Measurements from ENCODE around the gene BCL2L14.

Gene BCL2L14, protein sequence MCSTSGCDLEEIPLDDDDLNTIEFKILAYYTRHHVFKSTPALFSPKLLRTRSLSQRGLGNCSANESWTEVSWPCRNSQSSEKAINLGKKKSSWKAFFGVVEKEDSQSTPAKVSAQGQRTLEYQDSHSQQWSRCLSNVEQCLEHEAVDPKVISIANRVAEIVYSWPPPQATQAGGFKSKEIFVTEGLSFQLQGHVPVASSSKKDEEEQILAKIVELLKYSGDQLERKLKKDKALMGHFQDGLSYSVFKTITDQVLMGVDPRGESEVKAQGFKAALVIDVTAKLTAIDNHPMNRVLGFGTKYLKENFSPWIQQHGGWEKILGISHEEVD

DNA sequence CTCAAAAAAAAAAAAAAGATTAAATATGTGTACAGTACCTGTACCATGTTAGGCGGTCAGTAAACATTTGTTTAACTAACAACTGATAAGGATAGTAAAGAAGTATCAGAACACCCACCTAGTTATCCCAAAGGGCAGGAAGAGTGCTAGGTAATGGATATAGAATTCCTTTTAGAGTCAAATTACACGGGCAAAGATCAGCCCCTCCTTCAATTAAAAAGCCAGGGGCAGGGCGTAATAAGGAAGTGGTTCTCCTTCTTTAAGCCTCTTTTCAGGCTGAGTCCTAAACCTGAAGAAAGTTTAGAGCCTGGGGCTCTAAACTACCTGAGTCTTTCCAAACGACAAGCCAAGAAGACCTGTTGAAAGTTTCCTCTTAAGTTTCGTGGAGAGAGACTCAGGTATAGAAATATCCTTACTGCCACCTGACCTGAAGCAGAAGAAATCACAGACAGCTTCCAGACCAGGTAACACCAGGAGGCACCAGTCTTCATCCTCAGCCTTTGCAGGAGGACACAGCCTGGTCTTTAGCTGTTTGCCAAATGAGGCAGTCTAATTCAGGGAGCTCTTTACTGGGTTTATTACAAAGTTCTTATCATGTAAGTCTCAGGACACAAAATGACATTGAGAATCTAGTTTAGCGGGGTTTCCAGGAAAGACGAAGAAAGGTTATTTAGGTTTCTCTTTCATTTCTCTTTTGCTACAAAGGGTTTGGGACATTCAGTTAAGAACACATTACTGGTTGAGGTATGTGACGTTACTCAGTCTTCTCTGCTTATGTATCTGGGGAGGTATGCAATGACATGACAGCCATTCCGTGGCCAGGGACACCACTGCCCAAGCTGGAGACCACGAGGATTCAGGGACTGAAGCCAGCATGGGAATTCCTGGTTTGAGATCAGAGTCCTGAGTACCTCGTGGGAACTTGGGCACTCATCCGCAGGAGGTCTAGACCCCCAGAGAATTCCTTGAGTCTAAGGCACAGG, at the start of gene BCL2L14:
Gene BCL2L14, plus strand, starts transcription at position 266 of the 983 bp plus-strand sequence. CDS start 8,367 bp downstream, outside the sequence.
- H3K27ac ChIP-seq, result peak within 1 kb of the TSS; percentile 84
- TF ChIP-seq, protein P1, sequence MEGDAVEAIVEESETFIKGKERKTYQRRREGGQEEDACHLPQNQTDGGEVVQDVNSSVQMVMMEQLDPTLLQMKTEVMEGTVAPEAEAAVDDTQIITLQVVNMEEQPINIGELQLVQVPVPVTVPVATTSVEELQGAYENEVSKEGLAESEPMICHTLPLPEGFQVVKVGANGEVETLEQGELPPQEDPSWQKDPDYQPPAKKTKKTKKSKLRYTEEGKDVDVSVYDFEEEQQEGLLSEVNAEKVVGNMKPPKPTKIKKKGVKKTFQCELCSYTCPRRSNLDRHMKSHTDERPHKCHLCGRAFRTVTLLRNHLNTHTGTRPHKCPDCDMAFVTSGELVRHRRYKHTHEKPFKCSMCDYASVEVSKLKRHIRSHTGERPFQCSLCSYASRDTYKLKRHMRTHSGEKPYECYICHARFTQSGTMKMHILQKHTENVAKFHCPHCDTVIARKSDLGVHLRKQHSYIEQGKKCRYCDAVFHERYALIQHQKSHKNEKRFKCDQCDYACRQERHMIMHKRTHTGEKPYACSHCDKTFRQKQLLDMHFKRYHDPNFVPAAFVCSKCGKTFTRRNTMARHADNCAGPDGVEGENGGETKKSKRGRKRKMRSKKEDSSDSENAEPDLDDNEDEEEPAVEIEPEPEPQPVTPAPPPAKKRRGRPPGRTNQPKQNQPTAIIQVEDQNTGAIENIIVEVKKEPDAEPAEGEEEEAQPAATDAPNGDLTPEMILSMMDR (IDR thresholded peaks at IDR 0.05), result peak; percentile 66
- no peak for TF ChIP-seq ZFX (IDR thresholded peaks at IDR 0.05; ENCODE audit: borderline replicate concordance)

DNA sequence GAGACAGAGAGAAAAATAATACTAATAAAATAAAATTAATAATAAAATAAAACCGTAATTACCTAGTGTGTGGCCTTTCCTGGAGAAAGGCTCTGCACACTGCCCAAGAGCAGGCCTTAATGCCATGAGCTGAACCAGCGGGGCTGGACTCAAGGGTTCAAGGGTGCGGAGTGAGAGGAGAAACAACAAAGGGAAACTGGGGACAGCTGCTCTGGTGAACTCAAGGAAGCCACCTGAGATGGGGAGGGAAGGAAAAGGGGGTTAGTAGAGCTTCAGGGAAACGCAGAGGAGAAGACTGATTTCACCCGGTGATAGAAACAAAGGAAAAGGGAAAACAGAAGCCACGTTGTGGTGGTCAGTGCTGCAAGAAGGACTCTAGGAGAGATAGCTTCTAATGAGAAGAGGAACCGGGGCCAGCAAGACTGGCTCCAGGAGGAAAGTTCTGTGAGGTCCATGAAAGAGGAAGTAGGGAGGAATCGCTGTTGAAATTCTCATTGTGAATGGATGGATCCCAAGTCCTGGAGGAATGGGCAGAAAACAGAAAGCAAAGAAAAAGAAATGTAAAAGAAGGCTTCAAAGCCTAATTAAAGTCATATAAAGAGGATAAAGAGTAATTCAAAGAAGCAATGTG, 48.3 kb upstream of the BCL2L14 start:
- TF ChIP-seq, protein P1 (IDR thresholded peaks at IDR 0.05), result no peak
- TF ChIP-seq ZFX (IDR thresholded peaks at IDR 0.05; ENCODE audit: borderline replicate concordance), result no peak
- H3K27ac ChIP-seq, result no peak overlapping the region

DNA sequence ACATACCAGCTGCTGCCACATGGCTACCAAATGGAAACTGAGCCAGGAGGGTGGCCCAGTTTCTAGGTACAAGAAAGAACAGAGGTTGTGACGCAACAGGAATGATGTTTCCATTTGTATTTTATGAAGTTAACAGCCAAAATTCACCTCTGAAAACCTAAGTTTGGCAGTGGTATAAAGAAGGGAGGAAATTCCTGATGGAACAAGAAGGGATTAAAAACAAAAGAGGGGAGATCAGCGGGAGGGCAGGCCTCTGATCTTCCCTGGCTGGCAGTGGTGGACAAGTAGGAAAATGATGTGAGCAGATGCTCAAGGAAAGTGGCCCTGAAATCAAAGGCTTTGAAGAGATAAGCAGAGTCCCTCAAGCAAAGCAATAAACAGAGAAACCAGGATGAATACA, 47.3 kb upstream of the BCL2L14 start:
- TF ChIP-seq ZFX (IDR thresholded peaks at IDR 0.05; ENCODE audit: borderline replicate concordance), result no peak
- TF ChIP-seq, protein P1 (IDR thresholded peaks at IDR 0.05), result no peak
- H3K27ac ChIP-seq, result no peak overlapping the region

DNA sequence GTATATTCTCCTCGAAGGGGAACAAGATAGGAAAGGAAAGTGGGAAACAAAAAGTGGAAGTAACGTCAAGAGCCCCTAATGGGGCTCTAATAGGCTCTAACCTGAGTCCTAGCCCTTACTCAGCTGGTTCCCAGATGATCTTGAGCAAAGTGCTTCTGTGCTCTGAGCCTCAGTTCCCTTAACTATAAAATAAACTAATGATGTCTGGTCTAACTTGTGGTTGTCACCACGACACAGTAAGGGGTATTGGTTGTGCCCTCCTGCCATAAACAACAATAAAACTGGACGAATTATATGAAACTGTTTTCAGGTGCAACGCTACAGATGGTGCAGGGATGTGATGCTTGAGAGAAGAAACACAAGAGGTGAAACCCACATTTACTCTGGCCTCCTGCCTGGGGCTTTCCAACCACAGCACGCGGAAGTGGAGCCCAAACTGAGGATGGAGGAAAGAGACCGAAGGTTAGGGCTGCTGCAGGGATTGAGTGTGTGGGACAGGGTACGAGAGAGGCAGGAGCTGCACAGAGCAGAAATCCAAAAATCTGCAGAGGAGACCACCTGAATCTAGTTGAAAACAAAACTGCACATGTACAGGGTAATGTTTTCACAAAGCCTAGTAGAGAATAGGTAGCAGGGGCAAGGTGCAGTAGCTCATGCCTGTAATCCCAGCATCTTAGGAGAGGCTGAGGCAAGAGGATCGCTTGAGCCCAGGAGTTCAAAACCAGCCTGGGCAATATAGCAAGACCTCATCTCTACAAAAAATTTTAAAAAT, 45.6 kb upstream of the BCL2L14 start:
- no peak overlapping the region for H3K27ac ChIP-seq
- TF ChIP-seq, protein P1 (IDR thresholded peaks at IDR 0.05), result no peak
- no peak for TF ChIP-seq ZFX (IDR thresholded peaks at IDR 0.05; ENCODE audit: borderline replicate concordance)

DNA sequence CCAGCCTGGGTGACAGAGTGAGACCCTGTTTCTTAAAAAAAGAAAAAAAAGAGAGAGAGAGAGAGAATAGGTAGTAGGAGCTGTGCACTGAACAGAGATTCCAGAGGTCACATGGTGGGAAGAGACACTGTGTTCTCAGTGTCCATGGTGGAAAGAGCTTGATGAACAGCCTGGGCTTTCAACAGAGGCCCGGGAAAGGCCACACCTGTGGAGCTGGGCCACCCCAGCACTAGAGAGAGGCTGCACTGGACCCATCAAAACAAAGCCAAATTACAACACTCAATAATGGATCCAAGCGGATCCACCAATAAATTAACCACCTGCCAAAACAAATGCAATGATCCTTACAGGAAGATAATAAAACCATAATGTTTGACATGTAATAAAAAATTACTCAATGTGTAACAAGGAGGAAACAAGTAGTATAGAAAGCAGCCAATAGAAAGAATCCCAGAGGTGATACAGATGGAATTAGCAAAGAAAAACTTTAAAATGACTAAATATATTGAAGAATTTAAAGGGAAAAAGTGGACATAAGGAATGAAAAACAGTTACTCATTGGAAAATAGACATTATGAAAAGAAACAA, 44.8 kb upstream of the BCL2L14 start:
- H3K27ac ChIP-seq, result no peak overlapping the region
- TF ChIP-seq, protein P1 (IDR thresholded peaks at IDR 0.05), result no peak
- TF ChIP-seq ZFX (IDR thresholded peaks at IDR 0.05; ENCODE audit: borderline replicate concordance), result no peak

DNA sequence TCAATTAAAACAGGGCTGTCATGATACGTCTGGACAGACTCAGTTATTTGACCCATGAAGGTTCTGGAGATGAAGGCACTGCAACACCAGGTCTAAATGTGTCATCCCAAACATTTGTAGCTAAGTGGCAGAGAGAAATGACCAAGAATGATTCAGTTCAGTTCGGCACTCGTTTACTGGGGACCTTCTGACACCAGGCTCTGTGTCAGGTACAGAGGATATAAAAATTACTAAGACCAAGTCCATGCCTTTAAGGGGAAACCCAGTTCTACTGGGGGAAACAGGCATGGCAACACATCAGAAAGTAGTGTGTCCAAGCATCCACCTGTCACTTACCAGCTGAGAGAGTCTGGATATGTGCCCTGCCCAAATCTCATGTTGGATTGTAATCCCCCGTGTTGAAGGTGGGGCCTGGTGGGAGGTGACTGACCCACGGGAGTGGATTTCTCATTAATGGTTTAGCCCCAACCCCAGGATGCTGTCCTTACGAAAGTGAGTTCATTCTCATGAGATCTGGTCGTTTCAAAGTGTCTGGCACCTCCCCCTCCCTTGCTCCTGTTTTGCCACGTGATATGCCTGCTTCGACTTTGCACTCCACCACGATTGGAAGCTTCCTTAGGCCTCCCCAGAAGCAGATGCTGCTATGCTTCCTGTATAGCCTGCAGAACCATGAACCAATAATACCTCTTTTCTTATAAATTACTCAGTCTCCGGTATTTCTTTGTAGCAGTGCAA, 41.9 kb upstream of the BCL2L14 start:
- no peak overlapping the region for H3K27ac ChIP-seq
- TF ChIP-seq ZFX (IDR thresholded peaks at IDR 0.05; ENCODE audit: borderline replicate concordance), result no peak
- TF ChIP-seq, protein P1 (IDR thresholded peaks at IDR 0.05), result no peak
